Measurements from ENCODE around the gene TGFB1I1.
A peak's percentile ranks its signal among the peaks of the same experiment; 100 is the strongest.

TGFB1I1 gene

GRCh38 chr16:31471875-31472708 lies at the start of gene TGFB1I1:
TSS of gene TGFB1I1 (plus strand) at chr16:31472152. CDS start at chr16:31472189, 37 bp downstream.
- TF ChIP-seq YY1 (IDR thresholded peaks at IDR 0.05; ENCODE audit: low read depth) (peak; percentile 23; the same call in 1 of the 2 replicates), TAF1 (IDR thresholded peaks at IDR 0.05; ENCODE audit: low read depth) (0 out of 2 replicates have a peak, but pooled peaks have one; percentile 38), FOXM1 (IDR thresholded peaks at IDR 0.05; ENCODE audit: borderline replicate concordance, low read depth) (no peak), TEAD4 (IDR thresholded peaks at IDR 0.05) (no peak)

GRCh38 chr16:31423241-31423640 lies 48.7 kb upstream of the TGFB1I1 start:
- TF ChIP-seq TEAD4 (IDR thresholded peaks at IDR 0.05) (no peak), CREB1 (IDR thresholded peaks at IDR 0.05; ENCODE audit: low read depth) (no peak), TAF1 (IDR thresholded peaks at IDR 0.05; ENCODE audit: low read depth) (no peak), TCF12 (IDR thresholded peaks at IDR 0.05; ENCODE audit: low read depth) (no peak), FOXM1 (IDR thresholded peaks at IDR 0.05; ENCODE audit: borderline replicate concordance, low read depth) (no peak), EP300 (IDR thresholded peaks at IDR 0.05; ENCODE audit: borderline replicate concordance) (no peak), CEBPB (IDR thresholded peaks at IDR 0.05) (no peak)
- TF ChIP-seq, protein P1, sequence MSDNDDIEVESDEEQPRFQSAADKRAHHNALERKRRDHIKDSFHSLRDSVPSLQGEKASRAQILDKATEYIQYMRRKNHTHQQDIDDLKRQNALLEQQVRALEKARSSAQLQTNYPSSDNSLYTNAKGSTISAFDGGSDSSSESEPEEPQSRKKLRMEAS (IDR thresholded peaks at IDR 0.05) = no peak
- TF ChIP-seq, protein P2, sequence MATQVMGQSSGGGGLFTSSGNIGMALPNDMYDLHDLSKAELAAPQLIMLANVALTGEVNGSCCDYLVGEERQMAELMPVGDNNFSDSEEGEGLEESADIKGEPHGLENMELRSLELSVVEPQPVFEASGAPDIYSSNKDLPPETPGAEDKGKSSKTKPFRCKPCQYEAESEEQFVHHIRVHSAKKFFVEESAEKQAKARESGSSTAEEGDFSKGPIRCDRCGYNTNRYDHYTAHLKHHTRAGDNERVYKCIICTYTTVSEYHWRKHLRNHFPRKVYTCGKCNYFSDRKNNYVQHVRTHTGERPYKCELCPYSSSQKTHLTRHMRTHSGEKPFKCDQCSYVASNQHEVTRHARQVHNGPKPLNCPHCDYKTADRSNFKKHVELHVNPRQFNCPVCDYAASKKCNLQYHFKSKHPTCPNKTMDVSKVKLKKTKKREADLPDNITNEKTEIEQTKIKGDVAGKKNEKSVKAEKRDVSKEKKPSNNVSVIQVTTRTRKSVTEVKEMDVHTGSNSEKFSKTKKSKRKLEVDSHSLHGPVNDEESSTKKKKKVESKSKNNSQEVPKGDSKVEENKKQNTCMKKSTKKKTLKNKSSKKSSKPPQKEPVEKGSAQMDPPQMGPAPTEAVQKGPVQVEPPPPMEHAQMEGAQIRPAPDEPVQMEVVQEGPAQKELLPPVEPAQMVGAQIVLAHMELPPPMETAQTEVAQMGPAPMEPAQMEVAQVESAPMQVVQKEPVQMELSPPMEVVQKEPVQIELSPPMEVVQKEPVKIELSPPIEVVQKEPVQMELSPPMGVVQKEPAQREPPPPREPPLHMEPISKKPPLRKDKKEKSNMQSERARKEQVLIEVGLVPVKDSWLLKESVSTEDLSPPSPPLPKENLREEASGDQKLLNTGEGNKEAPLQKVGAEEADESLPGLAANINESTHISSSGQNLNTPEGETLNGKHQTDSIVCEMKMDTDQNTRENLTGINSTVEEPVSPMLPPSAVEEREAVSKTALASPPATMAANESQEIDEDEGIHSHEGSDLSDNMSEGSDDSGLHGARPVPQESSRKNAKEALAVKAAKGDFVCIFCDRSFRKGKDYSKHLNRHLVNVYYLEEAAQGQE (IDR thresholded peaks at IDR 0.05; ENCODE audit: low read depth) = no peak
- TF ChIP-seq, protein P3, sequence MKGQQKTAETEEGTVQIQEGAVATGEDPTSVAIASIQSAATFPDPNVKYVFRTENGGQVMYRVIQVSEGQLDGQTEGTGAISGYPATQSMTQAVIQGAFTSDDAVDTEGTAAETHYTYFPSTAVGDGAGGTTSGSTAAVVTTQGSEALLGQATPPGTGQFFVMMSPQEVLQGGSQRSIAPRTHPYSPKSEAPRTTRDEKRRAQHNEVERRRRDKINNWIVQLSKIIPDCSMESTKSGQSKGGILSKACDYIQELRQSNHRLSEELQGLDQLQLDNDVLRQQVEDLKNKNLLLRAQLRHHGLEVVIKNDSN (IDR thresholded peaks at IDR 0.05) = no peak

GRCh38 chr16:31423801-31424200 lies 48.2 kb upstream of the TGFB1I1 start:
- no peak for TF ChIP-seq CREB1 (IDR thresholded peaks at IDR 0.05; ENCODE audit: low read depth)
- TF ChIP-seq, protein P3 (IDR thresholded peaks at IDR 0.05) = no peak
- TF ChIP-seq NFIC (IDR thresholded peaks at IDR 0.05) = no peak
- TF ChIP-seq, protein P2 (IDR thresholded peaks at IDR 0.05; ENCODE audit: low read depth) = no peak
- TF ChIP-seq TCF12 (IDR thresholded peaks at IDR 0.05; ENCODE audit: low read depth) = no peak
- TF ChIP-seq, protein P1 (IDR thresholded peaks at IDR 0.05) = no peak
- no peak for TF ChIP-seq EGR1 (IDR thresholded peaks at IDR 0.05)

- no peak for TF ChIP-seq NFIC (IDR thresholded peaks at IDR 0.05)
- TF ChIP-seq, protein P1 (IDR thresholded peaks at IDR 0.05) = peak; percentile 96
- TF ChIP-seq TEAD4 (IDR thresholded peaks at IDR 0.05) = no peak
Observed at GRCh38 chr16:31427441-31428278, 44.3 kb upstream of the TGFB1I1 start.

DNA sequence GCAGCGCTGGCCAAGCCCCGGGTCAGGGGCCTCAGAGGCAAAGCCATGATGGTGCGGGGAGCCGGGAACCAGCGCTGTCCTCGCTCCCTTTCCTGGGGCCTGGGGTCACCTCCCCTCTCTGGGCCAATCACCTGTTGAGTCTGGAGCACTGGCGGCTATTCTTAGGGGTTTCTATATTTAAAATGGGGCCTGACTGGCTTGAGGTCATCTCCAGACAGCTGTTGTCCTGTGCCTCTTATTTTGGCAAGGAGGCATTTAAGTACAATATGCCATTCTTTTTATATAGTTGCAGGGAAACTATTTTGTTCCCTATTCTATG lies 43.7 kb upstream of the TGFB1I1 start, which contains the start of gene COX6A2:
COX6A2 (minus strand) TSS at position 82 of the 319 bp plus-strand sequence; CDS start at position 47, 35 bp downstream.
- TF ChIP-seq TEAD4 (IDR thresholded peaks at IDR 0.05) (no peak), TCF12 (IDR thresholded peaks at IDR 0.05; ENCODE audit: low read depth) (no peak), CEBPB (IDR thresholded peaks at IDR 0.05) (no peak), YY1 (IDR thresholded peaks at IDR 0.05; ENCODE audit: low read depth) (no peak), TAF1 (IDR thresholded peaks at IDR 0.05; ENCODE audit: low read depth) (no peak), EGR1 (IDR thresholded peaks at IDR 0.05) (no peak), CREB1 (IDR thresholded peaks at IDR 0.05; ENCODE audit: low read depth) (no peak), FOXM1 (IDR thresholded peaks at IDR 0.05; ENCODE audit: borderline replicate concordance, low read depth) (no peak), NFIC (IDR thresholded peaks at IDR 0.05) (no peak)
- TF ChIP-seq, protein P2 (IDR thresholded peaks at IDR 0.05; ENCODE audit: low read depth) = no peak
- TF ChIP-seq, protein P1 (IDR thresholded peaks at IDR 0.05) = no peak

Measured in Ishikawa (cell line).